Tibial nerve (tissue), 4 donors: ENCODE measurements around the gene CMKLR1.

Experiments used
- EP300 ChIP-seq, 2 donors: sonication (generic); formaldehyde crosslinking; IDR thresholded peaks; one replicate each; pipeline ENCODE4 v1.6.1; 2017; ENCODE audit warnings: antibody characterized with exemption in 2 of 2, mild to moderate bottlenecking in 1 of 2
- POLR2A ChIP-seq, 2 donors: fragments of 450-650 bp; IDR thresholded peaks; one replicate each; pipeline ENCODE4 v1.6.1; 2017; ENCODE audit warnings: antibody characterized with exemption in 2 of 2, mild to moderate bottlenecking in 2 of 2, moderate library complexity in 2 of 2
- TF ChIP-seq, protein P1 (sequence below), 5 experiments: fragments of 200-600 bp in 3 of 5; fragments of 450-650 bp in 2 of 5; sonication (generic) in 3 of 5; IDR thresholded peaks; one replicate each; pipeline ENCODE4 v1.5.1; 2016 to 2019; ENCODE audit warnings: antibody characterized with exemption in 5 of 5, mild to moderate bottlenecking in 3 of 5, moderate library complexity in 2 of 5

DNA sequence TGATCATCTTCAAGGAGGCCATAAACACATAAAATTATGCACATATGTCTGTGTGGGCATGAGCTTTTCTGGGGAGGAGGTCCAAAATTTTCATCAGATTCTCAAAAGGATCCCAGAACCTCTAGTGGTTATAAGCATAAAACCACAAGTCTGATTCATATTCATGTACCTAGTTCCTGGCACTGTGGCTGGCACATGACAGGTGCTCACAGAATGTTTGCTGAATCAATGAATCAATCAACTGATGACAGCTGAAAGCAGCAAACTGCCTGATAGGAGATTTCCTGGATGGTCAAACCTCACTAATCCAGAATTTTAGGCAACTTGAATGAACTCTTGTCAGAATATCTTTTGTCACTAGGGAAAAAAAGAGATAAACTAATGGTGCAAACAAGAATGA, 13.5 kb upstream of the CMKLR1 start:
- TF ChIP-seq, protein P1, sequence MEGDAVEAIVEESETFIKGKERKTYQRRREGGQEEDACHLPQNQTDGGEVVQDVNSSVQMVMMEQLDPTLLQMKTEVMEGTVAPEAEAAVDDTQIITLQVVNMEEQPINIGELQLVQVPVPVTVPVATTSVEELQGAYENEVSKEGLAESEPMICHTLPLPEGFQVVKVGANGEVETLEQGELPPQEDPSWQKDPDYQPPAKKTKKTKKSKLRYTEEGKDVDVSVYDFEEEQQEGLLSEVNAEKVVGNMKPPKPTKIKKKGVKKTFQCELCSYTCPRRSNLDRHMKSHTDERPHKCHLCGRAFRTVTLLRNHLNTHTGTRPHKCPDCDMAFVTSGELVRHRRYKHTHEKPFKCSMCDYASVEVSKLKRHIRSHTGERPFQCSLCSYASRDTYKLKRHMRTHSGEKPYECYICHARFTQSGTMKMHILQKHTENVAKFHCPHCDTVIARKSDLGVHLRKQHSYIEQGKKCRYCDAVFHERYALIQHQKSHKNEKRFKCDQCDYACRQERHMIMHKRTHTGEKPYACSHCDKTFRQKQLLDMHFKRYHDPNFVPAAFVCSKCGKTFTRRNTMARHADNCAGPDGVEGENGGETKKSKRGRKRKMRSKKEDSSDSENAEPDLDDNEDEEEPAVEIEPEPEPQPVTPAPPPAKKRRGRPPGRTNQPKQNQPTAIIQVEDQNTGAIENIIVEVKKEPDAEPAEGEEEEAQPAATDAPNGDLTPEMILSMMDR (IDR thresholded peaks at IDR 0.05), result no peak
- TF ChIP-seq POLR2A (IDR thresholded peaks at IDR 0.05) (no peak), EP300 (IDR thresholded peaks at IDR 0.05) (no peak)
